Measurements from ENCODE around the gene JMJD8. TPM values are rescaled to one million over a fixed set of nuclear protein-coding genes. Genes with fewer than 3 reads are reported as not detected.

JMJD8 gene
- total and polyA plus RNA-seq, 7 donors: 19.1 to 63.5 (median 25.5) TPM

- 2% methylated on average over 25 to 37 of the region's 37 CpGs for WGBS, 3 donors
- no peaks in the 10 kb centered on the region for H3K9me3 ChIP-seq
- H3K4me3 ChIP-seq: no peak overlapping the region
- intact Hi-C loops (cut with DNase I): no loop called here
- no peaks in the 10 kb centered on the region for H3K36me3 ChIP-seq (ENCODE audit: insufficient read depth in 1 of 2, low read depth in 1 of 2)
- peaks cover 0 to 79% (median 29%) of the 10 kb centered on the region in 3 donors for H3K27me3 ChIP-seq (ENCODE audit: insufficient read depth in 3 of 3, low read length in 2 of 3)
- ATAC-seq: no peak
- no peak for TF ChIP-seq CTCF (IDR thresholded peaks at IDR 0.05)
- no peak for DNase-seq
- H3K27ac ChIP-seq: no peak overlapping the region
- peaks cover 12% of the 10 kb centered on the region for H3K4me1 ChIP-seq
These were observed 10.8 kb upstream of the JMJD8 start for GRCh38 chr16:694863-695354.

GRCh38 chr16:694187-694862 lies 10.2 kb upstream of the JMJD8 start:
- H3K36me3 ChIP-seq (ENCODE audit: insufficient read depth in 1 of 2, low read depth in 1 of 2): no peaks in the 10 kb centered on the region
- no peak overlapping the region for H3K4me3 ChIP-seq
- no peak for TF ChIP-seq CTCF (IDR thresholded peaks at IDR 0.05)
- intact Hi-C loops (cut with DNase I): no loop called here
- no peaks in the 10 kb centered on the region for H3K9me3 ChIP-seq
- peaks cover 0 to 73% (median 28%) of the 10 kb centered on the region in 3 donors for H3K27me3 ChIP-seq (ENCODE audit: insufficient read depth in 3 of 3, low read length in 2 of 3)
- no peak overlapping the region for H3K27ac ChIP-seq
- peaks cover 16% of the 10 kb centered on the region for H3K4me1 ChIP-seq
- WGBS, 3 donors: 1 to 3% (median 2%) methylated on average over 29 to 64 of the region's 64 CpGs
- ATAC-seq (no peak), DNase-seq (no peak)

- DNase-seq (no peak), ATAC-seq (no peak)
- Histone ChIP-seq H3K4me1 (peaks cover 21% of the 10 kb centered on the region), H3K36me3 (ENCODE audit: insufficient read depth in 1 of 2, low read depth in 1 of 2) (no peaks in the 10 kb centered on the region), H3K4me3 (no peak overlapping the region), H3K9me3 (no peaks in the 10 kb centered on the region), H3K27ac (no peak overlapping the region), H3K27me3 (ENCODE audit: insufficient read depth in 3 of 3, low read length in 2 of 3) (peaks cover 0 to 68% (median 27%) of the 10 kb centered on the region in 3 donors)
- 2 to 5% (median 2%) methylated on average over 12 to 36 of the region's 37 CpGs for WGBS, 3 donors
- intact Hi-C loops (cut with DNase I): no loop called here
- TF ChIP-seq CTCF (IDR thresholded peaks at IDR 0.05): no peak
These were observed 9.6 kb upstream of the JMJD8 start for GRCh38 chr16:693766-694165.

- ATAC-seq: no peak
- intact Hi-C loops (cut with DNase I): no loop called here
- Histone ChIP-seq H3K4me1 (peaks cover 26% of the 10 kb centered on the region), H3K27ac (no peak overlapping the region), H3K4me3 (no peak overlapping the region), H3K36me3 (ENCODE audit: insufficient read depth in 1 of 2, low read depth in 1 of 2) (no peaks in the 10 kb centered on the region), H3K9me3 (no peaks in the 10 kb centered on the region), H3K27me3 (ENCODE audit: insufficient read depth in 3 of 3, low read length in 2 of 3) (peaks cover 0 to 64% (median 27%) of the 10 kb centered on the region in 3 donors)
- no peak for DNase-seq
- TF ChIP-seq CTCF (IDR thresholded peaks at IDR 0.05): no peak
- 23 to 28% (median 28%) methylated on average over 22 of the region's 22 CpGs for WGBS, 3 donors
These were observed 9.2 kb upstream of the JMJD8 start for GRCh38 chr16:693364-693763.

All from psoas muscle (tissue), 8 donors.